H9 (cell line): Measurements from ENCODE around the gene LBHD2. TPM values are rescaled to one million over a fixed set of nuclear protein-coding genes. Genes with fewer than 3 reads are reported as not detected.

Experiments used
- DNase-seq: peaks from one replicate; pipeline ENCODE4 v3.0.0-alpha.2; 2017
- H2AFZ ChIP-seq: one replicate; pipeline ENCODE4 v1.6.1; 2013; ENCODE audit warnings: mild to moderate bottlenecking, low read length, control low read depth, moderate library complexity
- H2AK5ac ChIP-seq: 2 replicates; pipeline ENCODE4 v1.6.1; 2013; ENCODE audit warnings: low read length, control low read depth, mixed read lengths; ENCODE audit not compliant: insufficient read length
- H2BK120ac ChIP-seq: one replicate; pipeline ENCODE4 v1.6.1; 2013; ENCODE audit warnings: low read depth, mild to moderate bottlenecking, low read length, control low read depth, inconsistent platforms; ENCODE audit not compliant: poor library complexity, severe bottlenecking
- H2BK12ac ChIP-seq: 2 replicates; pipeline ENCODE4 v1.6.1; 2013; ENCODE audit warnings: low read length, control low read depth, mixed read lengths, low read depth; ENCODE audit not compliant: insufficient read length
- H2BK15ac ChIP-seq: 2 replicates; pipeline ENCODE4 v1.6.1; 2013; ENCODE audit warnings: low read depth, low read length, control low read depth
- H2BK20ac ChIP-seq: one replicate; pipeline ENCODE4 v1.6.1; 2013; ENCODE audit warnings: low read depth, mild to moderate bottlenecking, low read length, control low read depth, inconsistent platforms; ENCODE audit not compliant: poor library complexity, severe bottlenecking
- H2BK5ac ChIP-seq: 2 replicates; pipeline ENCODE4 v1.6.1; 2013; ENCODE audit warnings: low read length, control low read depth, mixed read lengths; ENCODE audit not compliant: insufficient read length
- H3K14ac ChIP-seq: 2 replicates; pipeline ENCODE4 v1.6.1; 2013; ENCODE audit warnings: low read length, control low read depth; ENCODE audit not compliant: insufficient read depth
- H3K18ac ChIP-seq: 2 replicates; pipeline ENCODE4 v1.6.1; 2013; ENCODE audit warnings: low read depth, mild to moderate bottlenecking, mixed read lengths, low read length, control low read depth; ENCODE audit not compliant: insufficient read length
- H3K23ac ChIP-seq: 2 replicates; pipeline ENCODE4 v1.6.1; 2013; ENCODE audit warnings: low read length, control low read depth, mixed read lengths, low read depth; ENCODE audit not compliant: insufficient read length
- H3K23me2 ChIP-seq: 2 replicates; pipeline ENCODE4 v1.6.1; 2013; ENCODE audit warnings: low read depth, mild to moderate bottlenecking, mixed read lengths, low read length, control low read depth; ENCODE audit not compliant: insufficient read length, poor library complexity, severe bottlenecking
- H3K27ac ChIP-seq: 2 replicates; pipeline ENCODE4 v1.5.1; 2013; ENCODE audit warnings: low read length, control low read depth, mixed read lengths, low read depth; ENCODE audit not compliant: insufficient read length
- H3K27me3 ChIP-seq: 2 replicates; pipeline ENCODE4 v1.6.1; 2013; ENCODE audit warnings: low read length, control low read depth, inconsistent platforms; ENCODE audit not compliant: insufficient read depth
- H3K4ac ChIP-seq: 2 replicates; pipeline ENCODE4 v1.6.1; 2013; ENCODE audit warnings: low read depth, mild to moderate bottlenecking, control low read depth, inconsistent platforms, low read length, moderate library complexity
- H3K4me1 ChIP-seq: 2 replicates; pipeline ENCODE4 v1.6.1; 2013; ENCODE audit warnings: low read length, control low read depth, inconsistent platforms; ENCODE audit not compliant: insufficient read depth
- H3K4me2 ChIP-seq: 2 replicates; pipeline ENCODE4 v1.6.1; 2013; ENCODE audit warnings: low read length, control low read depth, mixed read lengths; ENCODE audit not compliant: insufficient read length, insufficient read depth
- H3K56ac ChIP-seq: 2 replicates; pipeline ENCODE4 v1.6.1; 2013; ENCODE audit warnings: low read depth, mild to moderate bottlenecking, mixed read lengths, low read length, control low read depth; ENCODE audit not compliant: insufficient read length
- H3K79me1 ChIP-seq: 2 replicates; pipeline ENCODE4 v1.6.1; 2013; ENCODE audit warnings: low read depth, mild to moderate bottlenecking, moderate library complexity, low read length, control low read depth, inconsistent platforms; ENCODE audit not compliant: insufficient read depth, poor library complexity, severe bottlenecking
- H3K79me2 ChIP-seq: 2 replicates; pipeline ENCODE4 v1.6.1; 2013; ENCODE audit warnings: low read length, control low read depth, inconsistent platforms; ENCODE audit not compliant: insufficient read depth
- H3K9ac ChIP-seq: 2 replicates; pipeline ENCODE4 v1.6.1; 2013; ENCODE audit warnings: low read length, control low read depth, mixed read lengths; ENCODE audit not compliant: insufficient read length; ENCODE audit errors: extremely low read depth
- H3K9me3 ChIP-seq: one replicate; pipeline ENCODE4 v1.6.1; 2013; ENCODE audit warnings: low read depth, low read length, inconsistent platforms; ENCODE audit not compliant: control insufficient read depth
- H3T11ph ChIP-seq: one replicate; pipeline ENCODE4 v1.6.1; 2013; ENCODE audit warnings: mild to moderate bottlenecking, low read length, control low read depth, inconsistent platforms
- H4K20me1 ChIP-seq: one replicate; pipeline ENCODE4 v1.6.1; 2013; ENCODE audit not compliant: control insufficient read depth, insufficient read length, insufficient read depth
- H4K5ac ChIP-seq: 2 replicates; pipeline ENCODE4 v1.6.1; 2013; ENCODE audit warnings: low read depth, mild to moderate bottlenecking, mixed read lengths, low read length, control low read depth; ENCODE audit not compliant: insufficient read length
- H4K8ac ChIP-seq: replicated peaks from 2 replicates; pipeline ENCODE4 v1.6.1; 2013; ENCODE audit warnings: low read length, control low read depth, mixed read lengths, low read depth; ENCODE audit not compliant: insufficient read length
- H4K91ac ChIP-seq: 2 replicates; pipeline ENCODE4 v1.6.1; 2013; ENCODE audit warnings: low read depth, mild to moderate bottlenecking, moderate library complexity, mixed read lengths, low read length, control low read depth; ENCODE audit not compliant: insufficient read length
- H3K27ac Mint-ChIP-seq, 3 experiments: 2 replicates in 2 of 3; 3 replicates in 1 of 3; pipeline ENCODE4 v1.8.0; 2020 to 2021; ENCODE audit warnings: mixed read lengths in 3 of 3, mild to moderate bottlenecking in 1 of 3, moderate library complexity in 1 of 3
- H3K27me3 Mint-ChIP-seq: 2 replicates; pipeline ENCODE4 v1.8.0; 2021; ENCODE audit warnings: low read depth, mild to moderate bottlenecking, moderate library complexity, mixed read lengths
- H3K36me3 Mint-ChIP-seq, 3 experiments: 2 replicates in 2 of 3; 3 replicates in 1 of 3; pipeline ENCODE4 v1.8.0; 2020 to 2021; ENCODE audit warnings: low read depth in 3 of 3, mixed read lengths in 3 of 3; ENCODE audit not compliant: insufficient read depth in 1 of 3
- H3K4me1 Mint-ChIP-seq, 2 experiments: 2 replicates each; pipeline ENCODE4 v1.8.0; 2020; ENCODE audit warnings: mixed read lengths in 2 of 2
- H3K4me3 Mint-ChIP-seq, 2 experiments: 2 replicates in 1 of 2; 3 replicates in 1 of 2; pipeline ENCODE4 v1.8.0; 2020 to 2021; ENCODE audit warnings: mild to moderate bottlenecking in 2 of 2, mixed read lengths in 2 of 2, moderate library complexity in 1 of 2
- H3K9me3 Mint-ChIP-seq, 2 experiments: 2 replicates in 1 of 2; 3 replicates in 1 of 2; pipeline ENCODE4 v1.8.0; 2020; ENCODE audit warnings: mild to moderate bottlenecking in 2 of 2, mixed read lengths in 2 of 2, moderate library complexity in 1 of 2
- CTCF ChIP-seq: fragments of 200-600 bp; sonication (generic); conservative IDR thresholded peaks from 3 replicates; pipeline ENCODE4 v1.8.0; 2021; ENCODE audit warnings: antibody characterized with exemption, mild to moderate bottlenecking
- WGBS: extraction: QIAGEN DNeasy Blood & Tissue Kit; methylation state at CpG from one replicate; pipeline ENCODE4 v1.1.7; 2013; ENCODE audit warnings: missing lambda C conversion rate, low lambda C conversion rate, mixed read lengths; ENCODE audit not compliant: insufficient read length; ENCODE audit errors: extremely low coverage; 5-methylcytosine and 5-hydroxymethylcytosine counted together
- total RNA-seq: library from RNA; stranded (reverse); gene quantifications from 2 replicates; pipeline ENCODE4 v1.2.1, GENCODE V29; 2021

LBHD2 gene
- total RNA-seq, 1 experiment from 2014 or later, result not detected

- H2AFZ ChIP-seq, result no peak overlapping the region
- no peaks in the 10 kb centered on the region for H3K27me3 ChIP-seq
- H3K9me3 Mint-ChIP-seq, result no peaks in the 10 kb centered on the region
- no peak overlapping the region for H3K4me2 ChIP-seq
- H4K8ac ChIP-seq, result no peak overlapping the region
- H3K23me2 ChIP-seq, result no peaks in the 10 kb centered on the region
- no CpG with 5 or more reads among the region's 39 CpGs for WGBS
- no peaks in the 10 kb centered on the region for H3K4me1 ChIP-seq
- H3K18ac ChIP-seq, result no peak overlapping the region
- no peak overlapping the region for H2BK120ac ChIP-seq
- H4K5ac ChIP-seq, result no peak overlapping the region
- peak overlapping the region in 1 of 2 experiments; percentile 51; a peak in 1 of 5 replicates for H3K4me3 Mint-ChIP-seq
- H3K36me3 Mint-ChIP-seq, result peaks cover 0 to 5% (median 0%) of the 10 kb centered on the region in 3 experiments; a peak in 4 of 7 replicates
- peaks cover 38% of the 10 kb centered on the region for H3K27me3 Mint-ChIP-seq
- H3K9ac ChIP-seq, result no peak overlapping the region
- no peak for DNase-seq
- TF ChIP-seq CTCF, result no peak
- H2BK12ac ChIP-seq, result no peak overlapping the region
- H2BK15ac ChIP-seq, result no peak overlapping the region
- no peak overlapping the region for H3K27ac Mint-ChIP-seq
- no peaks in the 10 kb centered on the region for H3K79me2 ChIP-seq
- H3K4ac ChIP-seq, result no peak overlapping the region
- H3T11ph ChIP-seq, result no peak overlapping the region
- no peaks in the 10 kb centered on the region for H3K79me1 ChIP-seq
- H3K23ac ChIP-seq, result no peak overlapping the region
- no peak overlapping the region for H2BK20ac ChIP-seq
- no peaks in the 10 kb centered on the region for H3K9me3 ChIP-seq
- no peak overlapping the region for H3K56ac ChIP-seq
- no peak overlapping the region for H2BK5ac ChIP-seq
- H3K4me1 Mint-ChIP-seq, result peaks cover 10 to 22% of the 10 kb centered on the region in 2 experiments
- H4K20me1 ChIP-seq, result peaks cover 9% of the 10 kb centered on the region
- H2AK5ac ChIP-seq, result no peak overlapping the region
- no peak overlapping the region for H3K27ac ChIP-seq
- no peak overlapping the region for H4K91ac ChIP-seq
- H3K14ac ChIP-seq, result no peak overlapping the region; the same call in 1 of the 2 replicates
Measured at GRCh38 chr14:103127356-103127755, 43.3 kb downstream of the LBHD2 start.
